ENCODE measurements around the gene INAFM2.
A peak's percentile ranks its signal among the peaks of the same experiment; 100 is the strongest.

GRCh38 chr15:40282147-40282868, 41.2 kb upstream of the INAFM2 start:
- peak; percentile 50 to 54 for TF ChIP-seq CTCF (conservative IDR thresholded peaks at IDR 0.05; ENCODE audit: low read depth in 2 of 2)
- peak; percentile 33 for TF ChIP-seq EZH2phosphoT487 (IDR thresholded peaks at IDR 0.05; ENCODE audit: unreplicated experiment)
- TF ChIP-seq STAT1 (IDR thresholded peaks at IDR 0.05; ENCODE audit: unreplicated experiment): no peak
- no peak for TF ChIP-seq JUNB (IDR thresholded peaks at IDR 0.05; ENCODE audit: unreplicated experiment)
- no peak for TF ChIP-seq REST (IDR thresholded peaks at IDR 0.05; ENCODE audit: unreplicated experiment)
- TF ChIP-seq EZH2 (IDR thresholded peaks at IDR 0.05; ENCODE audit: low read depth, unreplicated experiment): peak; percentile 26
- no peak for TF ChIP-seq POLR2AphosphoS5 (IDR thresholded peaks at IDR 0.05; ENCODE audit: low read depth)
- no peak for TF ChIP-seq ETS1 (IDR thresholded peaks at IDR 0.05)

Data from GM23338 (cell line).